HG02571 (cell line): ENCODE data around the gene A2ML1.
"Not testable (repeated sequence)": the region's sequence is repeated elsewhere in the genome, so short reads cannot be mapped to it uniquely, and the experiment has no call there.

Experiments used
- ATAC-seq: cut with Tn5 transposase; IDR thresholded peaks from one replicate; pipeline ENCODE4 v1.9.1; 2021; ENCODE audit warnings: mild to moderate bottlenecking, moderate library complexity; ENCODE audit not compliant: unreplicated experiment

The A2ML1 gene

GRCh38 chr12:8822298-8822697, at the start of gene A2ML1:
TSS of gene A2ML1 (plus strand) at chr12:8822621. CDS start at chr12:8822652, 31 bp downstream.
- no peak for ATAC-seq

GRCh38 chr12:8773461-8773860, 49.0 kb upstream of the A2ML1 start:
- no peak for ATAC-seq

GRCh38 chr12:8779281-8779680, 43.1 kb upstream of the A2ML1 start:
- no peak for ATAC-seq

GRCh38 chr12:8779862-8780261, 42.6 kb upstream of the A2ML1 start:
- ATAC-seq, result no peak

- no peak for ATAC-seq
Observed at GRCh38 chr12:8780389-8780788, 42.0 kb upstream of the A2ML1 start.

- no peak for ATAC-seq
Observed at GRCh38 chr12:8781381-8782127, 40.9 kb upstream of the A2ML1 start.

- no peak for ATAC-seq
Observed at GRCh38 chr12:8784290-8784888, 38.0 kb upstream of the A2ML1 start.

- no peak for ATAC-seq
Observed at GRCh38 chr12:8785499-8785898, 36.9 kb upstream of the A2ML1 start.

GRCh38 chr12:8787206-8787605, 35.2 kb upstream of the A2ML1 start:
- ATAC-seq, result not testable (repeated sequence)

- not testable (repeated sequence) for ATAC-seq
Observed at GRCh38 chr12:8788706-8789105, 33.7 kb upstream of the A2ML1 start.

- ATAC-seq, result not testable (repeated sequence)
Observed at GRCh38 chr12:8789341-8790013, 32.9 kb upstream of the A2ML1 start.

GRCh38 chr12:8793226-8793625, 29.2 kb upstream of the A2ML1 start:
- not testable (repeated sequence) for ATAC-seq

GRCh38 chr12:8794611-8795010, 27.8 kb upstream of the A2ML1 start:
- ATAC-seq, result not testable (repeated sequence)

- ATAC-seq, result no peak
Observed at GRCh38 chr12:8796831-8797626, 25.4 kb upstream of the A2ML1 start.

- ATAC-seq, result not testable (repeated sequence)
Observed at GRCh38 chr12:8801213-8801612, 21.2 kb upstream of the A2ML1 start.

- not testable (repeated sequence) for ATAC-seq
Observed at GRCh38 chr12:8804833-8805232, 17.6 kb upstream of the A2ML1 start.

GRCh38 chr12:8805487-8805886, 16.9 kb upstream of the A2ML1 start:
- not testable (repeated sequence) for ATAC-seq

GRCh38 chr12:8807084-8807483, 15.3 kb upstream of the A2ML1 start:
- not testable (repeated sequence) for ATAC-seq

GRCh38 chr12:8810112-8810511, 12.3 kb upstream of the A2ML1 start:
- ATAC-seq, result not testable (repeated sequence)

GRCh38 chr12:8813572-8814357, 8.7 kb upstream of the A2ML1 start:
- ATAC-seq, result no peak
